H1 (cell line): ENCODE data around the gene ARHGAP24. TPM values are rescaled to one million over a fixed set of nuclear protein-coding genes. Genes with fewer than 3 reads are reported as not detected.

ENCODE experiments used
- CTCF ChIA-PET: fragments of 300-600 bp; sonication (Branson Sonifier 250); formaldehyde crosslinking; loops from one replicate; lab custom pipeline; 2021; ENCODE audit not compliant: partially characterized antibody; lab: Charles Lee
- POLR2A ChIA-PET: fragments of 300-600 bp; sonication (Branson Sonifier 250); formaldehyde crosslinking; loops from one replicate; lab custom pipeline; 2021; ENCODE audit warnings: inconsistent platforms; ENCODE audit not compliant: partially characterized antibody; lab: Charles Lee
- DNase-seq, 2 experiments: peaks; one replicate each; pipeline versions ENCODE4 v3.0.0 to v3.0.0-alpha.2; 2010 to 2022; ENCODE audit warnings: low spot score in 2 of 2, low read depth in 1 of 2, mixed read lengths in 1 of 2
- FAIRE-seq: peaks from 2 replicates; lab custom pipeline; 2011; peaks lifted over from hg19 to GRCh38; lab: Jason Lieb, UNC
- H2AFZ ChIP-seq: 2 replicates; pipeline ENCODE4 v1.8.1; 2012; ENCODE audit warnings: low read length, inconsistent platforms
- H2AK5ac ChIP-seq: 2 replicates; pipeline ENCODE4 v1.6.1; 2013; ENCODE audit warnings: low read depth, low read length
- H2BK120ac ChIP-seq: replicated peaks from 2 replicates; pipeline ENCODE3; 2013; ENCODE audit warnings: low read depth, low read length, inconsistent platforms
- H2BK12ac ChIP-seq: 2 replicates; pipeline ENCODE4 v1.6.1; 2013; ENCODE audit warnings: low read depth, low read length
- H2BK15ac ChIP-seq: 2 replicates; pipeline ENCODE4 v1.6.1; 2013; ENCODE audit warnings: low read length
- H2BK20ac ChIP-seq: 2 replicates; pipeline ENCODE4 v1.6.1; 2013; ENCODE audit warnings: low read length
- H2BK5ac ChIP-seq: 2 replicates; pipeline ENCODE4 v1.6.1; 2013; ENCODE audit warnings: low read depth, low read length
- H3K14ac ChIP-seq: 2 replicates; pipeline ENCODE4 v1.6.1; 2013; ENCODE audit warnings: inconsistent platforms; ENCODE audit not compliant: insufficient read length
- H3K18ac ChIP-seq: 2 replicates; pipeline ENCODE4 v1.6.1; 2013; ENCODE audit warnings: low read length; ENCODE audit errors: extremely low read depth
- H3K23ac ChIP-seq: 2 replicates; pipeline ENCODE4 v1.6.1; 2013; ENCODE audit warnings: inconsistent platforms; ENCODE audit not compliant: insufficient read length
- H3K23me2 ChIP-seq: 2 replicates; pipeline ENCODE4 v1.6.1; 2013; ENCODE audit warnings: low read depth, low read length
- H3K27ac ChIP-seq: 2 replicates; pipeline ENCODE4 v1.6.1; 2011; ENCODE audit warnings: low read depth, low read length, inconsistent platforms
- H3K27me3 ChIP-seq, 4 experiments: replicated peaks in 1 of 4; 1 replicate in 1 of 4; 2 replicates in 3 of 4; pipeline versions ENCODE4 v1.6.1 to v1.8.1; 2011 to 2013; ENCODE audit warnings: low read length in 3 of 4, mild to moderate bottlenecking in 3 of 4, inconsistent platforms in 2 of 4, mixed read lengths in 2 of 4, moderate library complexity in 1 of 4; ENCODE audit not compliant: control insufficient read depth in 3 of 4, insufficient read depth in 3 of 4; ENCODE audit errors: extremely low read depth in 1 of 4
- H3K36me3 ChIP-seq, 4 experiments: 2 replicates each; pipeline versions ENCODE4 v1.6.1 to v1.8.1; 2011 to 2013; ENCODE audit warnings: mild to moderate bottlenecking in 4 of 4, low read length in 3 of 4, moderate library complexity in 2 of 4, control low read depth in 1 of 4, inconsistent platforms in 1 of 4; ENCODE audit not compliant: insufficient read depth in 4 of 4, control insufficient read depth in 2 of 4
- H3K4ac ChIP-seq: replicated peaks from 2 replicates; pipeline ENCODE3; 2013; ENCODE audit warnings: low read length, low read depth, mixed read lengths, inconsistent platforms; ENCODE audit not compliant: insufficient read length
- H3K4me1 ChIP-seq, 4 experiments: replicated peaks in 1 of 4; 1 replicate in 1 of 4; 2 replicates in 3 of 4; pipeline versions ENCODE4 v1.6.1 to v1.8.1; 2011 to 2013; ENCODE audit warnings: low read length in 3 of 4, inconsistent platforms in 2 of 4, mixed read lengths in 1 of 4; ENCODE audit not compliant: insufficient read depth in 4 of 4, control insufficient read depth in 3 of 4
- H3K4me2 ChIP-seq, 2 experiments: 2 replicates each; pipeline versions ENCODE4 v1.6.1 to v1.8.1; 2011 to 2013; ENCODE audit warnings: low read depth in 2 of 2, low read length in 2 of 2, control low read depth in 1 of 2, inconsistent platforms in 1 of 2, mild to moderate bottlenecking in 1 of 2; ENCODE audit not compliant: insufficient read depth in 1 of 2
- H3K4me3 ChIP-seq, 4 experiments: fragments of 200-600, 300-600 bp in 1 of 4; sonication (generic), shearing (Covaris generic), sonication (Bioruptor Twin) in 1 of 4; 2 replicates each; pipeline versions ENCODE4 v1.5.1 to v1.8.1; 2011 to 2016; ENCODE audit warnings: low read length in 4 of 4, low read depth in 3 of 4, control low read depth in 2 of 4, inconsistent platforms in 2 of 4, mild to moderate bottlenecking in 2 of 4, mixed read lengths in 1 of 4, moderate library complexity in 1 of 4; ENCODE audit not compliant: insufficient read depth in 2 of 4; ENCODE audit errors: extremely low read depth in 1 of 4
- H3K56ac ChIP-seq: replicated peaks from 2 replicates; pipeline ENCODE3; 2013; ENCODE audit warnings: low read depth, mild to moderate bottlenecking, mixed read lengths, low read length, inconsistent platforms; ENCODE audit not compliant: insufficient read length
- H3K79me1 ChIP-seq: 2 replicates; pipeline ENCODE4 v1.6.1; 2013; ENCODE audit warnings: low read depth, low read length, control low read depth
- H3K79me2 ChIP-seq, 2 experiments: 2 replicates each; pipeline versions ENCODE4 v1.6.1 to v1.8.1; 2012 to 2013; ENCODE audit warnings: low read length in 2 of 2, mild to moderate bottlenecking in 2 of 2, inconsistent platforms in 1 of 2; ENCODE audit not compliant: insufficient read depth in 2 of 2, control insufficient read depth in 1 of 2
- H3K9ac ChIP-seq, 4 experiments: replicated peaks in 1 of 4; 1 replicate in 1 of 4; 2 replicates in 3 of 4; pipeline versions ENCODE4 v1.6.1 to v1.8.1; 2011 to 2013; ENCODE audit warnings: low read depth in 3 of 4, low read length in 3 of 4, control low read depth in 2 of 4, mild to moderate bottlenecking in 2 of 4, moderate library complexity in 2 of 4, inconsistent platforms in 1 of 4; ENCODE audit errors: extremely low read depth in 1 of 4
- H3K9me3 ChIP-seq, 2 experiments: 2 replicates each; pipeline versions ENCODE4 v1.6.1 to v1.8.1; 2012 to 2013; ENCODE audit warnings: mild to moderate bottlenecking in 2 of 2, moderate library complexity in 2 of 2, control low read depth in 1 of 2, inconsistent platforms in 1 of 2, low read depth in 1 of 2, low read length in 1 of 2, mixed read lengths in 1 of 2; ENCODE audit not compliant: insufficient read depth in 2 of 2
- H4K20me1 ChIP-seq, 2 experiments: replicated peaks in 1 of 2; 2 replicates each; pipeline versions ENCODE3 to v1.8.1; 2011 to 2013; ENCODE audit warnings: inconsistent platforms in 2 of 2, low read length in 2 of 2, mild to moderate bottlenecking in 1 of 2; ENCODE audit not compliant: insufficient read depth in 2 of 2, control insufficient read depth in 1 of 2
- H4K5ac ChIP-seq: 2 replicates; pipeline ENCODE4 v1.6.1; 2013; ENCODE audit warnings: low read length, low read depth, mixed read lengths, inconsistent platforms; ENCODE audit not compliant: insufficient read length
- H4K8ac ChIP-seq: 2 replicates; pipeline ENCODE4 v1.8.0; 2013; ENCODE audit warnings: mild to moderate bottlenecking, moderate library complexity, low read length, inconsistent platforms; ENCODE audit not compliant: insufficient read depth; ENCODE audit errors: extremely low read depth
- H4K91ac ChIP-seq: replicated peaks from 2 replicates; pipeline ENCODE3; 2013; ENCODE audit warnings: low read length, mixed read lengths, inconsistent platforms; ENCODE audit not compliant: insufficient read length
- CTBP2 ChIP-seq: IDR thresholded peaks from 2 replicates; pipeline ENCODE4 v1.7.0; 2011; ENCODE audit warnings: borderline replicate concordance, mild to moderate bottlenecking, moderate library complexity, mixed read lengths, low read length; ENCODE audit not compliant: insufficient read depth, insufficient read length
- EZH2 ChIP-seq: fragments of 200-600 bp; sonication (generic); IDR thresholded peaks from 2 replicates; pipeline ENCODE4 v1.7.1; 2012; ENCODE audit warnings: low read depth, mild to moderate bottlenecking, moderate library complexity, low read length, inconsistent platforms; ENCODE audit not compliant: severe bottlenecking
- GTF2F1 ChIP-seq: IDR thresholded peaks from 2 replicates; pipeline ENCODE4 v1.6.1; 2012; ENCODE audit warnings: low read depth, low read length, improper control_type of control experiment, borderline replicate concordance
- RBBP5 ChIP-seq: IDR thresholded peaks from 2 replicates; pipeline ENCODE4 v1.7.1; 2012; ENCODE audit warnings: low read depth, mild to moderate bottlenecking, inconsistent platforms, low read length, moderate library complexity, borderline replicate concordance
- SRF ChIP-seq: IDR thresholded peaks from 2 replicates; pipeline ENCODE4 v1.6.1; 2011; ENCODE audit warnings: mild to moderate bottlenecking, low read depth, low read length, moderate library complexity
- WGBS, 2 experiments: shearing (Covaris generic) in 1 of 2; methylation state at CpG; one replicate each; pipeline versions ENCODE4 v1.1.6 to v1.1.7; 2013 to 2015; ENCODE audit warnings: low lambda C conversion rate in 2 of 2, mixed read lengths in 2 of 2, inconsistent platforms in 1 of 2, low coverage in 1 of 2, missing lambda C conversion rate in 1 of 2; ENCODE audit not compliant: insufficient replicate concordance in 2 of 2, insufficient coverage in 1 of 2, insufficient read length in 1 of 2; ENCODE audit errors: extremely low coverage in 1 of 2, missing lambda C conversion rate in 1 of 2; 5-methylcytosine and 5-hydroxymethylcytosine counted together
- polyA plus RNA-seq, 7 experiments: library from polyadenylated mRNA; depleted of rRNA in 3 of 7; stranded (reverse) in 5 of 7; unstranded in 2 of 7; fragments of >200 nt in 5 of 7; fragments of 200-250 nt in 2 of 7; gene quantifications; 1 replicate in 5 of 7; 2 replicates in 1 of 7; 4 replicates in 1 of 7; pipeline versions ENCODE4 v1.2.1 to v1.2.3, GENCODE V29; 2011 to 2013; ENCODE audit warnings: missing spikeins in 2 of 7, mixed read lengths in 2 of 7
- total RNA-seq: library from RNA; stranded (reverse); fragmentation: NEBNext Ultra II Directional; extraction: Animal tissue kit (Norgen Biotek cat#: 25700); gene quantifications from 2 replicates; pipeline ENCODE4 v1.2.1, GENCODE V29; 2021
- TF ChIP-seq, protein P1 (sequence below): IDR thresholded peaks from 2 replicates; pipeline ENCODE4 v1.6.1; 2011; ENCODE audit warnings: low read depth, mild to moderate bottlenecking, low read length; ENCODE audit not compliant: insufficient read depth

The ARHGAP24 gene
- total and polyA plus RNA-seq, 2 of the 8 experiments (the other 6 are each of a cell fraction or from before 2014, with no cell fraction given) = 0.08 to 0.50 TPM

GRCh38 chr4:85696661-85697060, 221.7 kb downstream of the ARHGAP24 start:
- H3K23me2 ChIP-seq = no peaks in the 10 kb centered on the region
- H4K8ac ChIP-seq = no peak overlapping the region
- FAIRE-seq (no peak), DNase-seq (no peak)
- H3K18ac ChIP-seq = no peak overlapping the region
- POLR2A ChIA-PET = no interaction called here
- no peak overlapping the region for H4K5ac ChIP-seq
- no peaks in the 10 kb centered on the region for H3K4me1 ChIP-seq
- no peaks in the 10 kb centered on the region for H3K27me3 ChIP-seq
- no peak overlapping the region for H2AK5ac ChIP-seq
- no peak overlapping the region for H2BK5ac ChIP-seq
- H2AFZ ChIP-seq = no peak overlapping the region
- H2BK15ac ChIP-seq = no peak overlapping the region
- no peaks in the 10 kb centered on the region for H3K36me3 ChIP-seq
- no peak overlapping the region for H3K23ac ChIP-seq
- no peak overlapping the region for H2BK20ac ChIP-seq
- CTCF ChIA-PET = interaction anchor here (0.7 kb wide), 1 partner anchor 279 kb away, joined by 3 read pairs; no protein-coding TSS in a partner anchor
- H3K14ac ChIP-seq = no peak overlapping the region
- TF ChIP-seq GTF2F1 = no peak
- TF ChIP-seq CTBP2 = no peak
- TF ChIP-seq EZH2 = no peak
- TF ChIP-seq SRF = no peak
- TF ChIP-seq, protein P1, sequence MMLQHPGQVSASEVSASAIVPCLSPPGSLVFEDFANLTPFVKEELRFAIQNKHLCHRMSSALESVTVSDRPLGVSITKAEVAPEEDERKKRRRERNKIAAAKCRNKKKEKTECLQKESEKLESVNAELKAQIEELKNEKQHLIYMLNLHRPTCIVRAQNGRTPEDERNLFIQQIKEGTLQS = no peak
- TF ChIP-seq RBBP5 = no peak
- H2BK120ac ChIP-seq = no peak overlapping the region
- no peak overlapping the region for H3K4me2 ChIP-seq
- no peaks in the 10 kb centered on the region for H3K79me2 ChIP-seq
- no peaks in the 10 kb centered on the region for H3K9me3 ChIP-seq
- H4K20me1 ChIP-seq = no peaks in the 10 kb centered on the region
- H3K79me1 ChIP-seq = no peaks in the 10 kb centered on the region
- no peak overlapping the region for H2BK12ac ChIP-seq
- 84% methylated on average over 2 of the region's 2 CpGs; no CpG with 5 or more reads in 1 of the 2 experiments for WGBS, 2 experiments
- no peak overlapping the region for H4K91ac ChIP-seq
- no peak overlapping the region for H3K9ac ChIP-seq
- H3K27ac ChIP-seq = no peak overlapping the region
- H3K4ac ChIP-seq = no peak overlapping the region
- no peak overlapping the region for H3K56ac ChIP-seq
- no peak overlapping the region for H3K4me3 ChIP-seq
